OCI-LY7 (cell line): ENCODE measurements around the gene FUT8. TPM values are rescaled to one million over a fixed set of nuclear protein-coding genes. Genes with fewer than 3 reads are reported as not detected.

Experiments used
- BruUV-seq: library from RNA; stranded (reverse); fragments of 400-500 nt; replicated peaks from 2 replicates; lab custom pipeline; 2021; lab: Mats Ljungman, UMichigan
- CTCF ChIA-PET: fragments of 300-600 bp; sonication (Branson Sonifier 250); formaldehyde crosslinking; loops from one replicate; lab custom pipeline; 2022; ENCODE audit warnings: antibody characterized with exemption; ENCODE audit not compliant: unreplicated experiment; lab: Charles Lee
- POLR2A ChIA-PET: fragments of 300-600 bp; sonication (Branson Sonifier 250); formaldehyde crosslinking; loops from one replicate; lab custom pipeline; 2022; ENCODE audit warnings: antibody characterized with exemption; lab: Charles Lee
- DNase-seq: peaks from one replicate; pipeline ENCODE4 v3.0.0-alpha.2; 2015; ENCODE audit warnings: low spot score
- H2AFZ ChIP-seq: fragments of 200-600 bp; sonication (generic), shearing (Covaris generic); 2 replicates; pipeline ENCODE4 v1.6.1; 2014; ENCODE audit warnings: mild to moderate bottlenecking, antibody characterized with exemption, low read length, moderate library complexity
- H3K27ac ChIP-seq: fragments of 200-600 bp; sonication (generic); 2 replicates; pipeline ENCODE4 v1.5.1; 2014; ENCODE audit warnings: mixed run types, low read depth, mild to moderate bottlenecking, moderate library complexity, low read length, inconsistent platforms; ENCODE audit not compliant: poor library complexity, severe bottlenecking
- H3K36me3 ChIP-seq: fragments of 200-600 bp; sonication (generic); 2 replicates; pipeline ENCODE4 v1.6.1; 2014; ENCODE audit warnings: mild to moderate bottlenecking, antibody characterized with exemption, low read length, moderate library complexity, mixed read lengths; ENCODE audit not compliant: insufficient read depth
- H3K4me1 ChIP-seq: fragments of 200-600 bp; sonication (generic); 2 replicates; pipeline ENCODE4 v1.5.1; 2014; ENCODE audit warnings: mild to moderate bottlenecking, low read length; ENCODE audit not compliant: insufficient read depth, poor library complexity, severe bottlenecking
- H3K4me2 ChIP-seq: fragments of 200-600 bp; sonication (generic); 2 replicates; pipeline ENCODE4 v1.6.1; 2014; ENCODE audit warnings: mild to moderate bottlenecking, low read length
- H3K4me3 ChIP-seq: fragments of 200-600 bp; sonication (generic); 2 replicates; pipeline ENCODE4 v1.5.1; 2014; ENCODE audit warnings: mild to moderate bottlenecking, low read depth, low read length; ENCODE audit not compliant: poor library complexity, severe bottlenecking
- H3K79me2 ChIP-seq: fragments of 200-600 bp; sonication (generic); 2 replicates; pipeline ENCODE4 v1.6.1; 2016; ENCODE audit warnings: low read depth, mild to moderate bottlenecking, low read length, moderate library complexity, mixed read lengths; ENCODE audit not compliant: insufficient read depth
- H3K9me2 ChIP-seq: fragments of 200-600 bp; sonication (generic); 2 replicates; pipeline ENCODE4 v1.6.1; 2016; ENCODE audit warnings: mild to moderate bottlenecking, low read length, mixed read lengths; ENCODE audit not compliant: insufficient read depth
- H3K9me3 ChIP-seq: fragments of 200-600 bp; sonication (generic); 2 replicates; pipeline ENCODE4 v1.6.1; 2014; ENCODE audit warnings: mild to moderate bottlenecking, mixed run types, low read length, mixed read lengths
- H4K20me1 ChIP-seq: fragments of 200-600 bp; sonication (generic); 2 replicates; pipeline ENCODE4 v1.6.1; 2014; ENCODE audit warnings: mild to moderate bottlenecking, antibody characterized with exemption, low read length, moderate library complexity, mixed read lengths; ENCODE audit not compliant: insufficient read depth
- CTCF ChIP-seq: fragments of 200-600 bp; sonication (generic); conservative IDR thresholded peaks from 2 replicates; pipeline ENCODE4 v1.5.1; 2014; ENCODE audit warnings: mild to moderate bottlenecking, antibody characterized with exemption, low read length, moderate library complexity, mixed read lengths
- EZH2phosphoT487 ChIP-seq: fragments of 200-600 bp; sonication (generic); IDR thresholded peaks from 2 replicates; pipeline ENCODE4 v1.6.1; 2018; ENCODE audit warnings: low read depth, borderline replicate concordance, mild to moderate bottlenecking, mixed run types, antibody characterized with exemption, low read length, moderate library complexity, mixed read lengths
- intact Hi-C: fragments of 100-400 bp; cut with micrococcal nuclease; formaldehyde crosslinking; loops from one replicate; pipeline ENCODE4 v1.10.0; 2022; ENCODE audit not compliant: unreplicated experiment
- total RNA-seq, 2 experiments: library from RNA; depleted of rRNA in 1 of 2; stranded (reverse); fragments of >200 nt in 1 of 2; shearing (Covaris generic) in 1 of 2; gene quantifications; 2 replicates each; pipeline ENCODE4 v1.2.3, GENCODE V29; 2014 to 2022

The FUT8 gene
- total RNA-seq, 2 experiments from 2014 or later = 90.3 to 174 TPM

GRCh38 chr14:65637780-65638179 is 225.2 kb downstream of the FUT8 start:
- H3K4me1 ChIP-seq = peaks cover 7% of the 10 kb centered on the region
- POLR2A ChIA-PET = interaction anchor here (0.7 to 1.6 kb wide), 2 partner anchors 25 to 26 kb away, joined by 3 to 4 read pairs; no protein-coding TSS in a partner anchor
- H3K27ac ChIP-seq = no peak overlapping the region
- H2AFZ ChIP-seq = no peak overlapping the region
- no peaks in the 10 kb centered on the region for H3K9me2 ChIP-seq
- no peak overlapping the region for H3K4me3 ChIP-seq
- peak; percentile 23 for DNase-seq
- intact Hi-C loops = no loop called here
- CTCF ChIA-PET = no interaction called here
- no TSS peak for BruUV-seq
- peaks cover 82% of the 10 kb centered on the region for H3K79me2 ChIP-seq
- no peaks in the 10 kb centered on the region for H4K20me1 ChIP-seq
- TF ChIP-seq CTCF = no peak
- TF ChIP-seq EZH2phosphoT487 = no peak
- no peak overlapping the region for H3K4me2 ChIP-seq
- H3K36me3 ChIP-seq = peaks cover 86% of the 10 kb centered on the region
- peaks cover 5% of the 10 kb centered on the region; the same call in 1 of the 2 replicates for H3K9me3 ChIP-seq

- Histone ChIP-seq H3K9me3 (peaks cover 5% of the 10 kb centered on the region; the same call in 1 of the 2 replicates), H3K79me2 (peaks cover 87% of the 10 kb centered on the region), H3K4me3 (no peak overlapping the region), H4K20me1 (no peaks in the 10 kb centered on the region), H3K9me2 (no peaks in the 10 kb centered on the region), H3K27ac (no peak overlapping the region), H3K4me1 (peaks cover 7% of the 10 kb centered on the region), H2AFZ (no peak overlapping the region), H3K4me2 (no peak overlapping the region), H3K36me3 (peaks cover 89% of the 10 kb centered on the region)
- ChIA-PET POLR2A (interaction anchor here (0.8 to 1.6 kb wide), 5 partner anchors 8 to 51 kb away, joined by 3 to 5 read pairs (median 4); no protein-coding TSS in a partner anchor), CTCF (no interaction called here)
- no peak for DNase-seq
- TF ChIP-seq CTCF = no peak
- TF ChIP-seq EZH2phosphoT487 = no peak
- BruUV-seq = no TSS peak
- intact Hi-C loops = no loop called here
Measured at GRCh38 chr14:65639216-65639615, 226.7 kb downstream of the FUT8 start.

- Histone ChIP-seq H4K20me1 (no peaks in the 10 kb centered on the region), H3K9me2 (no peaks in the 10 kb centered on the region), H3K4me1 (no peaks in the 10 kb centered on the region), H3K4me2 (no peak overlapping the region), H2AFZ (no peak overlapping the region), H3K9me3 (0 out of 2 replicates have a peak, but pooled peaks cover 1% of the 10 kb centered on the region), H3K4me3 (no peak overlapping the region), H3K27ac (no peak overlapping the region), H3K79me2 (0 out of 2 replicates have a peak, but pooled peaks cover 10% of the 10 kb centered on the region), H3K36me3 (peaks cover 84% of the 10 kb centered on the region)
- DNase-seq = no peak
- TF ChIP-seq EZH2phosphoT487 (no peak), CTCF (no peak)
- intact Hi-C loops = no loop called here
- no TSS peak for BruUV-seq
- POLR2A ChIA-PET = interaction anchor here (0.9 kb wide), 1 partner anchor 10 kb away, joined by 3 read pairs; no protein-coding TSS in a partner anchor
- CTCF ChIA-PET = no interaction called here
Measured at GRCh38 chr14:65650826-65651225, 238.3 kb downstream of the FUT8 start.
